A549 treated with Mapracorat at 1 μM for 4 hours (cell line): ENCODE results near the gene ABCB4. TPM values are rescaled to one million over a fixed set of nuclear protein-coding genes. Genes with fewer than 3 reads are reported as not detected.

Experiments used
- total RNA-seq: library from RNA; stranded (reverse); fragments of 200-300 nt; extraction: Qiagen RNA extraction; gene quantifications from 5 replicates; pipeline ENCODE4 v1.2.3, GENCODE V29; 2022

ABCB4 gene
- total RNA-seq = 0.06 TPM in 1 of 5 replicates, not detected in the others

GRCh38 chr7:87475359-87476178 is at the start of gene ABCB4:
ABCB4 (minus strand) TSS chr7:87475680; CDS start chr7:87475465, 215 bp downstream.

Other genes starting within 250 kb of the ABCB4 start
- 5.7 to 6.9 TPM (median 5.9 TPM) in 5 replicates for gene CROT, start 130.0 kb downstream of the ABCB4 start, total RNA-seq
- gene ABCB1, start 125.2 kb upstream of the ABCB4 start, total RNA-seq = 0.20 to 0.51 TPM in 2 of 5 replicates, not detected in the others
- gene RUNDC3B, start 152.7 kb upstream of the ABCB4 start, total RNA-seq = not detected in 5 replicates